Tibial nerve (tissue), 4 donors: Measurements from ENCODE around the gene SKP1.

Source experiments
- CTCF ChIP-seq, 5 experiments: fragments of 200-600 bp in 3 of 5; fragments of 450-650 bp in 2 of 5; sonication (generic) in 3 of 5; IDR thresholded peaks; one replicate each; pipeline ENCODE4 v1.5.1; 2016 to 2019; ENCODE audit warnings: antibody characterized with exemption in 5 of 5, mild to moderate bottlenecking in 3 of 5, moderate library complexity in 2 of 5
- EP300 ChIP-seq, 2 donors: sonication (generic); formaldehyde crosslinking; IDR thresholded peaks; one replicate each; pipeline ENCODE4 v1.6.1; 2017; ENCODE audit warnings: antibody characterized with exemption in 2 of 2, mild to moderate bottlenecking in 1 of 2
- POLR2A ChIP-seq, 2 donors: fragments of 450-650 bp; IDR thresholded peaks; one replicate each; pipeline ENCODE4 v1.6.1; 2017; ENCODE audit warnings: antibody characterized with exemption in 2 of 2, mild to moderate bottlenecking in 2 of 2, moderate library complexity in 2 of 2

GRCh38 chr5:134125039-134126015 is 51.4 kb downstream of the SKP1 start:
- TF ChIP-seq CTCF (IDR thresholded peaks at IDR 0.05) (no peak), POLR2A (IDR thresholded peaks at IDR 0.05) (no peak), EP300 (IDR thresholded peaks at IDR 0.05) (no peak)
